ENCODE measurements around the gene SUN2. TPM values are rescaled to one million over a fixed set of nuclear protein-coding genes. Genes with fewer than 3 reads are reported as not detected.
A peak's percentile ranks its signal among the peaks of the same experiment; 100 is the strongest.

Gene SUN2
- polyA plus RNA-seq, 3 donors: 95.8 to 159 (median 97.8) TPM

DNA sequence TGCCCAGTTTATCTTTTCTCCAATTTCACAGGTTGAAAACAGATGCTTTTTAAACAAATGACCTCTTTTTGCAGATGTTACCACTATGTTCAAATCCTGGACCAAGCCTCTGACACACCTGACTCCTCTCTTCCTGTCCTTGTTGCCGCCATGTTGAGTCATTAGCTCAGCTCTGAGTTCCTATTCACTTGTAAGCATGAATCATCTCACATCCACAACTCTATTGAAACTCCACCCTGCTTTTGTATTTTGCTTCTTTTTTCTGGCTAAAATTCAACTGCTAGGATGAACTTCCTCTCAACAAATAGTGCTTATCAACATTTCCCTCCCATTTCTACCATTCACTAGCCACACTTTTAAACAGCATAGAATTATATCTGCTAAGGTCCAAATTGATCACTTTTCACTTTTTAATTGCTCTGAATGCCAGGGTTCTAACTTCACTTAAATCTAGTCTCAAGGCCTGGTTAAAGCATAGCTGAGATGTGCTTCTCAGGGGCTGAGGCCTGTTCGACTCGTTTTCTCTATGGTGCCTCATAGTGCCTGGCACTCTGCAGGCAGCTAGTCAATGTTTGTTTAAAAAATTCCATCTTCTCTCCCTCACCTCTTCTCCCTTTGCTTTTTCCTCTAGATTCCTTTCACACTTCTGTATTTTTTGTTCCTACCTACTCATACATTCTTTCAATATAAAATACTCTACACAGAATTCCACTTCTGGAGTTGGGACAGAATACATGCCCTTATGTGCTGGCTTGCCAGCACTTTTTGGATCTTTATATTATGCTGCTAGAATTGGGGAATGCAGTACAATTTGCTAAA is 59.0 kb downstream of the SUN2 start:
- peaks cover 60% of the 10 kb centered on the region for H3K79me2 ChIP-seq (ENCODE audit: insufficient read depth, low read length)

DNA sequence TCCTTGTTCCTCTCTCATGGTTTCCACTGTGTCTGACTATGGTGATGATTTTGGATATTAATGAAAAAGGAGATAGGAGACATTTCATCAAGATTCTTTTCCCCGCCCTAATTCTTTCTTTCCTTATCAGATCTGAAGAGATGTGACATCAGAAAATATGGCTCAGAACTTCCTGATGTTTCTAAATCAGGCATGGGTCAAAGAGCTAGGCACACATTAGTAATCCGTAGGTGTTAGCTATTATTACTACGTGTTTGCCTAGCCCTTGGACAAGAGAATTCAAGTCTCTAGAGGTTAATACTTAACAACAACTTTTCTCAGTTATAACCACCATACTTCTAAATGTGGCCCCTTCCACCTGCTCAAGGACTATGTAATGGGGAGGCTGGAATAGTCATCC is 60.9 kb downstream of the SUN2 start:
- H3K27ac Mint-ChIP-seq: no peak overlapping the region
- Histone ChIP-seq H3K27me3 (ENCODE audit: control insufficient read depth in 2 of 2, insufficient read depth in 2 of 2, low read length in 2 of 2) (no peaks in the 10 kb centered on the region), H3K4me3 (replicated peaks in 1 of 3; ENCODE audit: low read depth in 2 of 3, low read length in 3 of 3) (no peak overlapping the region), H3K27ac (ENCODE audit: low read depth in 1 of 2, low read length in 2 of 2) (no peak overlapping the region), H2AFZ (ENCODE audit: insufficient read depth, low read depth, low read length, poor library complexity, severe bottlenecking) (no peak overlapping the region), H3K9ac (ENCODE audit: insufficient read depth, low read length, poor library complexity, severe bottlenecking) (no peak overlapping the region), H3K4me1 (ENCODE audit: control insufficient read depth in 1 of 2, insufficient read depth in 2 of 2, low read length in 2 of 2) (peaks cover 37 to 41% of the 10 kb centered on the region in 2 donors), H4K20me1 (ENCODE audit: insufficient read depth, low read length) (peaks cover 16% of the 10 kb centered on the region), H3K36me3 (replicated peaks in 1 of 2; ENCODE audit: control insufficient read depth in 1 of 2, insufficient read depth in 2 of 2, low read length in 2 of 2) (peaks cover 0 to 24% of the 10 kb centered on the region in 2 donors), H3K9me3 (replicated peaks in 1 of 2; ENCODE audit: control insufficient read depth in 1 of 2, insufficient read depth in 1 of 2, low read length in 2 of 2) (no peaks in the 10 kb centered on the region), H3K4me2 (replicated peaks; ENCODE audit: extremely low read depth, low read length, poor library complexity, severe bottlenecking) (no peak overlapping the region), H3K79me2 (ENCODE audit: insufficient read depth, low read length) (peaks cover 60% of the 10 kb centered on the region)
- WGBS (ENCODE audit: insufficient coverage): 100% methylated on average over 1 of the region's 3 CpGs
- intact Hi-C loops (cut with micrococcal nuclease): no loop called here
- TF ChIP-seq, protein P1, sequence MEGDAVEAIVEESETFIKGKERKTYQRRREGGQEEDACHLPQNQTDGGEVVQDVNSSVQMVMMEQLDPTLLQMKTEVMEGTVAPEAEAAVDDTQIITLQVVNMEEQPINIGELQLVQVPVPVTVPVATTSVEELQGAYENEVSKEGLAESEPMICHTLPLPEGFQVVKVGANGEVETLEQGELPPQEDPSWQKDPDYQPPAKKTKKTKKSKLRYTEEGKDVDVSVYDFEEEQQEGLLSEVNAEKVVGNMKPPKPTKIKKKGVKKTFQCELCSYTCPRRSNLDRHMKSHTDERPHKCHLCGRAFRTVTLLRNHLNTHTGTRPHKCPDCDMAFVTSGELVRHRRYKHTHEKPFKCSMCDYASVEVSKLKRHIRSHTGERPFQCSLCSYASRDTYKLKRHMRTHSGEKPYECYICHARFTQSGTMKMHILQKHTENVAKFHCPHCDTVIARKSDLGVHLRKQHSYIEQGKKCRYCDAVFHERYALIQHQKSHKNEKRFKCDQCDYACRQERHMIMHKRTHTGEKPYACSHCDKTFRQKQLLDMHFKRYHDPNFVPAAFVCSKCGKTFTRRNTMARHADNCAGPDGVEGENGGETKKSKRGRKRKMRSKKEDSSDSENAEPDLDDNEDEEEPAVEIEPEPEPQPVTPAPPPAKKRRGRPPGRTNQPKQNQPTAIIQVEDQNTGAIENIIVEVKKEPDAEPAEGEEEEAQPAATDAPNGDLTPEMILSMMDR (IDR thresholded peaks at IDR 0.05): no peak
- H3K36me3 Mint-ChIP-seq: peaks cover 22 to 33% of the 10 kb centered on the region in 2 donors
- H3K4me3 Mint-ChIP-seq: no peak overlapping the region
- DNase-seq: no peak
- H3K4me1 Mint-ChIP-seq: peaks cover 41% of the 10 kb centered on the region
- H3K27me3 Mint-ChIP-seq (ENCODE audit: low read depth in 3 of 3): peaks cover 0 to under 1% (median 0%) of the 10 kb centered on the region in 3 donors
- no peaks in the 10 kb centered on the region for H3K9me3 Mint-ChIP-seq

More for the DNA sequence above, 59.0 kb downstream of the SUN2 start:
- DNase-seq: peak; percentile 70 to 89 (median 80)
- Histone ChIP-seq H3K4me3 (replicated peaks in 1 of 3; ENCODE audit: low read depth in 2 of 3, low read length in 3 of 3) (peak overlapping the region in 1 of 3 experiments; percentile 89), H3K9me3 (replicated peaks in 1 of 2; ENCODE audit: control insufficient read depth in 1 of 2, insufficient read depth in 1 of 2, low read length in 2 of 2) (no peaks in the 10 kb centered on the region), H3K36me3 (replicated peaks in 1 of 2; ENCODE audit: control insufficient read depth in 1 of 2, insufficient read depth in 2 of 2, low read length in 2 of 2) (peaks cover 0 to 13% of the 10 kb centered on the region in 2 donors), H3K4me2 (replicated peaks; ENCODE audit: extremely low read depth, low read length, poor library complexity, severe bottlenecking) (peak overlapping the region; percentile 27), H3K4me1 (ENCODE audit: control insufficient read depth in 1 of 2, insufficient read depth in 2 of 2, low read length in 2 of 2) (peaks cover 46 to 51% of the 10 kb centered on the region in 2 donors), H3K27me3 (ENCODE audit: control insufficient read depth in 2 of 2, insufficient read depth in 2 of 2, low read length in 2 of 2) (no peaks in the 10 kb centered on the region), H3K27ac (ENCODE audit: low read depth in 1 of 2, low read length in 2 of 2) (peak overlapping the region; percentile 47 to 77), H4K20me1 (ENCODE audit: insufficient read depth, low read length) (peaks cover 16% of the 10 kb centered on the region), H2AFZ (ENCODE audit: insufficient read depth, low read depth, low read length, poor library complexity, severe bottlenecking) (no peak overlapping the region), H3K9ac (ENCODE audit: insufficient read depth, low read length, poor library complexity, severe bottlenecking) (no peak overlapping the region)
- H3K9me3 Mint-ChIP-seq: no peaks in the 10 kb centered on the region
- 57% methylated on average over 3 of the region's 3 CpGs for WGBS (ENCODE audit: insufficient coverage)
- H3K4me1 Mint-ChIP-seq: peaks cover 48% of the 10 kb centered on the region
- peaks cover 2 to 4% (median 4%) of the 10 kb centered on the region in 3 donors for H3K27me3 Mint-ChIP-seq (ENCODE audit: low read depth in 3 of 3)
- TF ChIP-seq, protein P1 (IDR thresholded peaks at IDR 0.05): no peak
- H3K4me3 Mint-ChIP-seq: peak overlapping the region; percentile 45 to 69
- H3K27ac Mint-ChIP-seq: peak overlapping the region; percentile 89 to 94 (median 90)
- intact Hi-C loops (cut with micrococcal nuclease): no loop called here
- H3K36me3 Mint-ChIP-seq: peaks cover 8 to 26% of the 10 kb centered on the region in 2 donors
